HCT116 (cell line): Measurements from ENCODE around the gene SLC2A13. TPM values are rescaled to one million over a fixed set of nuclear protein-coding genes. Genes with fewer than 3 reads are reported as not detected.

Experiments
- ATAC-seq: fragments of 200-7000 bp; cut with Tn5 transposase; 2 replicates; pipeline ENCODE4 v1.9.1; 2020; ENCODE audit warnings: mild to moderate bottlenecking, moderate library complexity
- BruUV-seq: library from RNA; stranded (reverse); fragments of 400-500 nt; replicated peaks from 2 replicates; lab custom pipeline; 2021; lab: Mats Ljungman, UMichigan
- CTCF ChIA-PET: fragments of 300-600 bp; sonication (Branson Sonifier 250); formaldehyde crosslinking; loops from one replicate; lab custom pipeline; 2021; ENCODE audit warnings: antibody characterized with exemption; lab: Charles Lee
- POLR2A ChIA-PET: fragments of 300-600, 350-600 bp; sonication (Branson Sonifier 250); formaldehyde crosslinking; loops from one replicate; lab custom pipeline; 2021; ENCODE audit warnings: antibody characterized with exemption; lab: Charles Lee
- RAD21 ChIA-PET, 2 experiments: fragments of 300-600 bp; sonication (Branson Sonifier 250); formaldehyde crosslinking; loops; one replicate each; lab custom pipeline; 2023; ENCODE audit warnings: low total read pairs in 2 of 2; ENCODE audit not compliant: uncharacterized antibody in 2 of 2, unreplicated experiment in 2 of 2, low non-redundant PET in 1 of 2; lab: Charles Lee
- DNase-seq: peaks from one replicate; pipeline ENCODE4 v3.0.0-alpha.2; 2010; ENCODE audit warnings: low read depth, low spot score
- H2AFZ ChIP-seq: fragments of 200-600 bp; shearing (Covaris generic), sonication (generic); 2 replicates; pipeline ENCODE4 v1.6.1; 2017; ENCODE audit warnings: low read depth, mixed run types, mixed read lengths, antibody characterized with exemption, low read length; ENCODE audit not compliant: poor library complexity, severe bottlenecking
- H3K27ac ChIP-seq: 2 replicates; pipeline ENCODE4 v1.5.1; 2012; ENCODE audit warnings: low read depth, low read length
- H3K27me3 ChIP-seq: fragments of 200-600 bp; sonication (generic); 2 replicates; pipeline ENCODE4 v1.6.1; 2016; ENCODE audit warnings: mixed run types, low read length, mixed read lengths; ENCODE audit not compliant: insufficient read depth
- H3K36me3 ChIP-seq, 2 experiments: fragments of 200-500 bp in 1 of 2; fragments of 200-600 bp in 1 of 2; sonication (Bioruptor generic) in 1 of 2; sonication (generic) in 1 of 2; 2 replicates each; pipeline versions ENCODE4 v1.5.1 to v1.6.1; 2014 to 2016; ENCODE audit warnings: low read length in 2 of 2, inconsistent platforms in 1 of 2, mixed read lengths in 1 of 2, mixed run types in 1 of 2; ENCODE audit not compliant: insufficient read depth in 2 of 2, control insufficient read depth in 1 of 2
- H3K4me1 ChIP-seq, 2 experiments: fragments of 200-600 bp in 1 of 2; sonication (generic) in 1 of 2; 2 replicates each; pipeline versions ENCODE4 v1.5.1 to v1.6.1; 2012 to 2017; ENCODE audit warnings: low read length in 2 of 2, inconsistent platforms in 1 of 2, mild to moderate bottlenecking in 1 of 2, mixed read lengths in 1 of 2, mixed run types in 1 of 2, moderate library complexity in 1 of 2; ENCODE audit not compliant: insufficient read depth in 2 of 2, control insufficient read depth in 1 of 2
- H3K4me2 ChIP-seq: fragments of 200-600 bp; sonication (generic); 2 replicates; pipeline ENCODE4 v1.6.1; 2017; ENCODE audit warnings: mixed run types, low read length, mixed read lengths
- H3K4me3 ChIP-seq, 2 experiments: fragments of 200-600 bp in 1 of 2; sonication (generic) in 1 of 2; replicated peaks in 1 of 2; 2 replicates each; pipeline ENCODE4 v1.5.1; 2011 to 2016; ENCODE audit warnings: low read length in 2 of 2, control low read depth in 1 of 2, low read depth in 1 of 2, mild to moderate bottlenecking in 1 of 2, mixed read lengths in 1 of 2, mixed run types in 1 of 2
- H3K79me2 ChIP-seq: fragments of 200-600 bp; sonication (generic); 2 replicates; pipeline ENCODE4 v1.6.1; 2017; ENCODE audit warnings: mild to moderate bottlenecking, mixed run types, low read length, moderate library complexity, mixed read lengths; ENCODE audit not compliant: insufficient read depth
- H3K9ac ChIP-seq: fragments of 200-600 bp; sonication (generic); 2 replicates; pipeline ENCODE4 v1.6.1; 2016; ENCODE audit warnings: low read length, mixed read lengths
- H3K9me2 ChIP-seq: fragments of 200-600 bp; sonication (generic), shearing (Covaris generic); 2 replicates; pipeline ENCODE4 v1.6.1; 2017; ENCODE audit warnings: mixed run types, mild to moderate bottlenecking, moderate library complexity; ENCODE audit not compliant: insufficient read depth
- H3K9me3 ChIP-seq, 2 experiments: fragments of 200-500 bp in 1 of 2; fragments of 200-600 bp in 1 of 2; sonication (Bioruptor generic) in 1 of 2; sonication (generic) in 1 of 2; 2 replicates each; pipeline ENCODE4 v1.6.1; 2014 to 2017; ENCODE audit warnings: low read length in 2 of 2, mixed read lengths in 2 of 2, inconsistent platforms in 1 of 2, low read depth in 1 of 2, mild to moderate bottlenecking in 1 of 2, mixed run types in 1 of 2, moderate library complexity in 1 of 2; ENCODE audit not compliant: control insufficient read depth in 1 of 2, insufficient read depth in 1 of 2
- H4K20me1 ChIP-seq: fragments of 200-600 bp; sonication (generic), shearing (Covaris generic); 2 replicates; pipeline ENCODE4 v1.6.1; 2017; ENCODE audit warnings: mixed run types, mild to moderate bottlenecking, moderate library complexity; ENCODE audit not compliant: insufficient read depth
- ATF3 ChIP-seq: IDR thresholded peaks from 2 replicates; pipeline ENCODE4 v1.6.1; 2012
- CEBPB ChIP-seq: IDR thresholded peaks from 2 replicates; pipeline ENCODE4 v1.6.1; 2012; ENCODE audit warnings: low read depth
- CTCF ChIP-seq, 3 experiments: fragments of 200-600 bp in 1 of 3; sonication (generic) in 1 of 3; IDR thresholded peaks in 2 of 3; conservative IDR thresholded peaks in 1 of 3; 2 replicates each; pipeline ENCODE4 v1.5.1; 2012 to 2017; ENCODE audit warnings: low read depth in 2 of 3, low read length in 2 of 3, antibody characterized with exemption in 1 of 3, borderline replicate concordance in 1 of 3, control low read depth in 1 of 3, mild to moderate bottlenecking in 1 of 3, mixed read lengths in 1 of 3, mixed run types in 1 of 3, moderate library complexity in 1 of 3; ENCODE audit not compliant: insufficient read depth in 1 of 3
- EGR1 ChIP-seq: IDR thresholded peaks from 2 replicates; pipeline ENCODE4 v1.6.1; 2012; ENCODE audit warnings: low read depth
- ELF1 ChIP-seq: IDR thresholded peaks from 2 replicates; pipeline ENCODE4 v1.6.1; 2012; ENCODE audit warnings: low read depth, borderline replicate concordance
- EZH2phosphoT487 ChIP-seq: fragments of 200-600 bp; IDR thresholded peaks from 2 replicates; pipeline ENCODE4 v1.6.1; 2018; ENCODE audit warnings: antibody characterized with exemption, borderline replicate concordance
- FOSL1 ChIP-seq: IDR thresholded peaks from 2 replicates; pipeline ENCODE4 v1.6.1; 2012; ENCODE audit warnings: low read depth
- JUND ChIP-seq: IDR thresholded peaks from 2 replicates; pipeline ENCODE4 v1.6.1; 2012
- MAX ChIP-seq: IDR thresholded peaks from 2 replicates; pipeline ENCODE4 v1.6.1; 2012
- POLR2A ChIP-seq: IDR thresholded peaks from 2 replicates; pipeline ENCODE4 v1.7.0; 2011; ENCODE audit warnings: borderline replicate concordance; ENCODE audit not compliant: insufficient read depth, insufficient read length; ENCODE audit errors: extremely low read depth
- RAD21 ChIP-seq: IDR thresholded peaks from 2 replicates; pipeline ENCODE4 v1.6.1; 2012; ENCODE audit warnings: low read depth, mild to moderate bottlenecking
- REST ChIP-seq: IDR thresholded peaks from 2 replicates; pipeline ENCODE4 v1.6.1; 2012; ENCODE audit warnings: low read depth
- SIN3A ChIP-seq: IDR thresholded peaks from 2 replicates; pipeline ENCODE4 v1.6.1; 2012; ENCODE audit warnings: low read depth
- SP1 ChIP-seq: IDR thresholded peaks from 2 replicates; pipeline ENCODE4 v1.6.1; 2012; ENCODE audit warnings: low read depth
- TCF7L2 ChIP-seq: IDR thresholded peaks from 2 replicates; pipeline ENCODE4 v1.7.0; 2011; ENCODE audit warnings: borderline replicate concordance, inconsistent platforms; ENCODE audit not compliant: insufficient read depth, insufficient read length; ENCODE audit errors: extremely low read depth
- YY1 ChIP-seq: IDR thresholded peaks from 2 replicates; pipeline ENCODE4 v1.6.1; 2011; ENCODE audit warnings: low read length, low read depth, moderate library complexity, mild to moderate bottlenecking; ENCODE audit not compliant: insufficient replicate concordance; ENCODE audit errors: extremely low read depth
- ZBTB33 ChIP-seq: IDR thresholded peaks from 2 replicates; pipeline ENCODE4 v1.6.1; 2011; ENCODE audit warnings: mild to moderate bottlenecking, low read length, moderate library complexity; ENCODE audit not compliant: insufficient replicate concordance; ENCODE audit errors: extremely low read depth
- ZFX ChIP-seq: fragments of 450-650 bp; IDR thresholded peaks from 2 replicates; pipeline ENCODE4 v1.6.1; 2017
- ZNF274 ChIP-seq: fragments of 200-500 bp; sonication (Bioruptor generic); IDR thresholded peaks from 2 replicates; pipeline ENCODE4 v1.6.1; 2014; ENCODE audit warnings: mild to moderate bottlenecking, low read depth, low read length, inconsistent platforms
- intact Hi-C: fragments of 100-400 bp; cut with micrococcal nuclease; formaldehyde crosslinking; loops from 2 replicates; pipeline ENCODE4 v1.10.0; 2022
- total RNA-seq: library from RNA; stranded (reverse); gene quantifications from one replicate; pipeline ENCODE4 v1.2.1, GENCODE V29; 2021; ENCODE audit not compliant: unreplicated experiment

Gene SLC2A13
- total RNA-seq, 1 experiment from 2014 or later, result 6.8 TPM

- intact Hi-C loops, result no loop called here
- TF ChIP-seq ATF3 (no peak), MAX (no peak), REST (no peak), ZBTB33 (no peak), ELF1 (no peak), YY1 (no peak), ZFX (no peak), CEBPB (no peak), POLR2A (no peak), EGR1 (no peak), TCF7L2 (no peak), RAD21 (no peak), CTCF (IDR thresholded peaks at IDR 0.05 in 2 of 3, conservative IDR thresholded peaks at IDR 0.05 in 1 of 3; ENCODE audit: borderline replicate concordance in 1 of 3, insufficient read depth in 1 of 3, low read depth in 2 of 3, low read length in 2 of 3) (no peak), SIN3A (no peak), EZH2phosphoT487 (no peak), ZNF274 (no peak), FOSL1 (no peak), JUND (no peak), SP1 (no peak)
- TF ChIP-seq, all 23 proteins: peak for 0
- CTCF ChIA-PET, result no interaction called here
Measured at GRCh38 chr12:40127408-40127807, 21.5 kb upstream of the SLC2A13 start.

More at GRCh38 chr12:40127408-40127807, 21.5 kb upstream of the SLC2A13 start:
- Histone ChIP-seq H3K9me3 (no peaks in the 10 kb centered on the region), H3K79me2 (no peaks in the 10 kb centered on the region), H3K4me2 (no peak overlapping the region), H2AFZ (no peak overlapping the region), H3K4me1 (no peaks in the 10 kb centered on the region), H3K4me3 (no peak overlapping the region), H3K9me2 (no peaks in the 10 kb centered on the region), H3K36me3 (no peaks in the 10 kb centered on the region), H4K20me1 (no peaks in the 10 kb centered on the region), H3K9ac (no peak overlapping the region), H3K27me3 (no peaks in the 10 kb centered on the region), H3K27ac (no peak overlapping the region)
- ATAC-seq, result no peak
- RAD21 ChIA-PET, result no interaction called here
- DNase-seq, result no peak
- POLR2A ChIA-PET, result no interaction called here
- no TSS peak for BruUV-seq
